NB4 (cell line): ENCODE data around the gene PDZD2.

ENCODE experiments used
- DNase-seq: peaks from one replicate; pipeline ENCODE4 v3.0.0; 2010; ENCODE audit warnings: low read depth
- H3K4me3 ChIP-seq: one replicate; pipeline ENCODE4 v1.5.1; 2011; ENCODE audit warnings: mild to moderate bottlenecking, low read depth, low read length, moderate library complexity
- CTCF ChIP-seq: IDR thresholded peaks from one replicate; pipeline ENCODE4 v1.5.1; 2012; ENCODE audit warnings: low read depth, low read length
- MAX ChIP-seq: IDR thresholded peaks from 2 replicates; pipeline ENCODE4 v1.6.1; 2011; ENCODE audit warnings: low read depth, low read length
- MYC ChIP-seq: IDR thresholded peaks from 2 replicates; pipeline ENCODE4 v1.6.1; 2011; ENCODE audit warnings: low read depth, low read length
- POLR2A ChIP-seq: IDR thresholded peaks from 2 replicates; pipeline ENCODE4 v1.6.1; 2011; ENCODE audit warnings: mild to moderate bottlenecking; ENCODE audit not compliant: insufficient read length; ENCODE audit errors: extremely low read depth

The PDZD2 gene

GRCh38 chr5:31754358-31754704 lies 115.4 kb downstream of the PDZD2 start:
- no peak overlapping the region for H3K4me3 ChIP-seq
- TF ChIP-seq MAX (no peak), MYC (no peak), CTCF (no peak)
- DNase-seq: no peak

GRCh38 chr5:31754741-31755675 lies 116.1 kb downstream of the PDZD2 start:
- no peak for TF ChIP-seq MYC
- no peak for TF ChIP-seq CTCF
- TF ChIP-seq POLR2A: no peak
- no peak for TF ChIP-seq MAX
- DNase-seq: no peak
- H3K4me3 ChIP-seq: no peak overlapping the region

- no peak overlapping the region for H3K4me3 ChIP-seq
- TF ChIP-seq CTCF: no peak
- TF ChIP-seq POLR2A: no peak
- no peak for TF ChIP-seq MYC
- no peak for TF ChIP-seq MAX
- DNase-seq: no peak
These were observed 116.8 kb downstream of the PDZD2 start for GRCh38 chr5:31755676-31756230.

- no peak for TF ChIP-seq POLR2A
- TF ChIP-seq CTCF: no peak
- TF ChIP-seq MAX: no peak
- no peak for TF ChIP-seq MYC
- no peak overlapping the region for H3K4me3 ChIP-seq
- DNase-seq: no peak
These were observed 118.9 kb downstream of the PDZD2 start for GRCh38 chr5:31757806-31758205.

GRCh38 chr5:31758803-31759425 lies 120.0 kb downstream of the PDZD2 start:
- TF ChIP-seq CTCF (no peak), MAX (no peak), POLR2A (no peak), MYC (no peak)
- no peak overlapping the region for H3K4me3 ChIP-seq
- DNase-seq: no peak
